Esophagus squamous epithelium (tissue), 5 donors: ENCODE measurements around the gene HMGXB3. TPM values are rescaled to one million over a fixed set of nuclear protein-coding genes. Genes with fewer than 3 reads are reported as not detected.

ENCODE experiments used
- DNase-seq: peaks from one replicate; lab custom pipeline; 2025; lab: John Stamatoyannopoulos, UW
- H3K27ac ChIP-seq, 4 donors: fragments of 200-600 bp; sonication (generic); one replicate each; pipeline ENCODE4 v1.5.1; 2016 to 2019; ENCODE audit warnings: mild to moderate bottlenecking in 1 of 4
- H3K27me3 ChIP-seq, 4 donors: fragments of 200-600 bp; sonication (generic); 1 replicate in 3 of 4; 2 replicates in 1 of 4; pipeline versions ENCODE4 v1.5.1 to v1.6.0; 2017 to 2021; ENCODE audit warnings: antibody characterized with exemption in 1 of 4
- H3K36me3 ChIP-seq, 3 donors: fragments of 200-600 bp; sonication (generic); one replicate each; pipeline ENCODE4 v1.5.1; 2016 to 2019
- H3K4me1 ChIP-seq, 3 donors: fragments of 200-600 bp; sonication (generic); one replicate each; pipeline ENCODE4 v1.5.1; 2017 to 2019
- H3K4me3 ChIP-seq, 4 donors: fragments of 200-600 bp; sonication (generic); 1 replicate in 3 of 4; 2 replicates in 1 of 4; pipeline ENCODE4 v1.5.1; 2016 to 2019; ENCODE audit warnings: mild to moderate bottlenecking in 2 of 4, moderate library complexity in 1 of 4
- H3K9me3 ChIP-seq, 3 donors: fragments of 200-600 bp; sonication (generic); one replicate each; pipeline ENCODE4 v1.5.1; 2016 to 2019
- CTCF ChIP-seq, 6 experiments: fragments of 450-650 bp in 4 of 6; fragments of 200-600 bp in 2 of 6; sonication (generic) in 2 of 6; IDR thresholded peaks; one replicate each; pipeline ENCODE4 v1.5.1; 2016 to 2019; ENCODE audit warnings: antibody characterized with exemption in 6 of 6, mild to moderate bottlenecking in 4 of 6, moderate library complexity in 4 of 6
- POLR2A ChIP-seq, 4 donors: fragments of 450-650 bp; IDR thresholded peaks; one replicate each; pipeline ENCODE4 v1.6.1; 2017; ENCODE audit warnings: antibody characterized with exemption in 4 of 4, mild to moderate bottlenecking in 4 of 4, moderate library complexity in 3 of 4
- WGBS, 2 donors: methylation state at CpG; one replicate each; pipeline ENCODE4 v1.1.5; 2018; 5-methylcytosine and 5-hydroxymethylcytosine counted together
- intact Hi-C: fragments of 100-400 bp; cut with DNase I; formaldehyde crosslinking; loops from one replicate; pipeline ENCODE4 v1.15.0; 2022
- total RNA-seq, 4 donors: library from RNA; depleted of rRNA; stranded (reverse); fragments of >200 nt; gene quantifications; one replicate each; pipeline ENCODE4 v1.1.0, GENCODE V29; 2016
- donor health status: DM: yes; HTN: yes; CAD: no.

HMGXB3 gene
- total RNA-seq, 4 donors from 2014 or later: 12.4 to 26.3 (median 20.5) TPM

DNA sequence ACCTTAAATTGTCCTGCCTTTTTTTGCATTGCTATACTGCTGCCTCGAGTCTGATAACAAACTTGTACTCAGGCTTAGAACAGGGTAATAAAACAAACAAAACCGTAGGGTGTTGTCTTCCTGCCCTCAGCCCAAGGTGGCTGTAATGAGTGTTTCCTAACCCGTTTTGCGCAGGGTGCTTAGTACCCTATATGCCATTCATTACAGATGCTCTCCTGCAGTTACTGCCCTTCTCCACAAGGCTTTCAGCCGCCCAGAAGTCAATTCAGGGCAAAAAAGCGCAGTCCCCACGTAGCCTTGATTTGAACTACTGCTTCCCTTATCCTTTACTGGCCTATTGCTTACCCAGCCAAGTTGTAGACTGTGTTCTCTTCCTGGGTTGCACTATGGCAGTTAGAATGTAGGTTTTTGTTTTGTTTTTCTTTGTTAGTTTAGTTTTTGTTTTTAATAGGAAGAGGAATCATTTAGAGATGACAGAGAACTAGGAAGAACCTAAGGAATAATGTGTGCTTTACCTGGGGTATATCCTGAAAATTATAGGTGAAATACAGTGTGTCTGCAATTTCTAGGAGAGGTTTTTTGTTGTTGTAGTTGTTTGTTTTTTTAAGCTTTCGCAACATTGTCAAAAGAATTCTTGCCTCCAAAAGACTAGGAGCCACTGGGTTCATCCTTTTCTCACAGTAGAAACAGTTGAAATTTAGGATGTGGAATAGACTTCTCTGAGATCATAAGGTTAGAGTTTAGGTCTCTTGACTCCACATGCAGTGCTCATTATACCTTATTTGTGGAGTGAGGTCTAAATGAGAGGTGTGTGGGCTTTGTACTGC lies 1.3 kb downstream of the HMGXB3 start:
- H3K36me3 ChIP-seq: peaks cover 4 to 28% (median 9%) of the 10 kb centered on the region in 3 donors
- intact Hi-C loops: no loop called here
- peak overlapping the region; percentile 68 to 93 (median 88) for H3K4me3 ChIP-seq
- WGBS, 2 donors: 13 to 15% methylated on average over 8 of the region's 8 CpGs
- peak; percentile 34 to 75 (median 62) for TF ChIP-seq CTCF (IDR thresholded peaks at IDR 0.05)
- no peak for TF ChIP-seq POLR2A (IDR thresholded peaks at IDR 0.05)
- DNase-seq: no peak
- no peaks in the 10 kb centered on the region for H3K9me3 ChIP-seq
- H3K27ac ChIP-seq: peak overlapping the region; percentile 90 to 97 (median 95)
- H3K4me1 ChIP-seq: peaks cover 18 to 56% (median 25%) of the 10 kb centered on the region in 3 donors
- no peaks in the 10 kb centered on the region for H3K27me3 ChIP-seq

GRCh38 chr5:150006318-150006717 lies 5.8 kb downstream of the HMGXB3 start:
- peaks cover 12 to 34% (median 15%) of the 10 kb centered on the region in 3 donors for H3K4me1 ChIP-seq
- no peaks in the 10 kb centered on the region for H3K27me3 ChIP-seq
- no peak overlapping the region for H3K27ac ChIP-seq
- WGBS, 2 donors: 93 to 98% methylated on average over 4 of the region's 4 CpGs
- no peak for DNase-seq
- no peaks in the 10 kb centered on the region for H3K9me3 ChIP-seq
- H3K4me3 ChIP-seq: no peak overlapping the region
- intact Hi-C loops: no loop called here
- peaks cover 4 to 72% (median 27%) of the 10 kb centered on the region in 3 donors for H3K36me3 ChIP-seq
- no peak for TF ChIP-seq CTCF (IDR thresholded peaks at IDR 0.05)
- TF ChIP-seq POLR2A (IDR thresholded peaks at IDR 0.05): no peak

DNA sequence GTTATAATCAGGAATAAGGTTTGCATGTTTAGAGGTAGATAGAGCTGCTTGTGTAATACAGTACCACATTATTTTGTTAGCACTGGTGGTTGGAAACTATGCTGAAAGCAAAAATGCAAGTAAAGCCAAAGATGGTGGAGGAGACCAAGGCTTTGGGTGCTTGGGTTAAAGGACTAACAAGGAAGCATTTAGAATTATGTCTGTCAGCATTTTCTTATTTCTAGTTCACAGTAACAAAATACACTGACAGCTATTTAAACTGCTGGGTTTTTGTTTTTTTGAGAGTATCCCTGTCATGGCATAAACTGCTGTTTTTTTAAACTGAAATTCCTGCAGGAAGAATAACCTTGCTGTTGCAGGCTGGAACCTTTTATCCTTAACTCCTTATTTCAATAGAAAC lies 6.5 kb downstream of the HMGXB3 start:
- Histone ChIP-seq H3K36me3 (peaks cover 4 to 80% (median 27%) of the 10 kb centered on the region in 3 donors), H3K9me3 (no peaks in the 10 kb centered on the region), H3K27me3 (no peaks in the 10 kb centered on the region), H3K27ac (no peak overlapping the region), H3K4me1 (peaks cover 8 to 27% (median 9%) of the 10 kb centered on the region in 3 donors), H3K4me3 (no peak overlapping the region)
- no peak for DNase-seq
- no peak for TF ChIP-seq POLR2A (IDR thresholded peaks at IDR 0.05)
- no peak for TF ChIP-seq CTCF (IDR thresholded peaks at IDR 0.05)
- intact Hi-C loops: no loop called here

GRCh38 chr5:150009671-150010387 lies 9.3 kb downstream of the HMGXB3 start:
- H3K4me1 ChIP-seq: no peaks in the 10 kb centered on the region
- H3K27ac ChIP-seq: no peak overlapping the region
- H3K27me3 ChIP-seq: no peaks in the 10 kb centered on the region
- 78 to 90% methylated on average over 2 to 4 of the region's 6 CpGs for WGBS, 2 donors
- intact Hi-C loops: no loop called here
- peaks cover 11 to 100% (median 36%) of the 10 kb centered on the region in 3 donors for H3K36me3 ChIP-seq
- no peak overlapping the region for H3K4me3 ChIP-seq
- no peak for TF ChIP-seq POLR2A (IDR thresholded peaks at IDR 0.05)
- no peak for TF ChIP-seq CTCF (IDR thresholded peaks at IDR 0.05)
- no peaks in the 10 kb centered on the region for H3K9me3 ChIP-seq
- no peak for DNase-seq

- Histone ChIP-seq H3K36me3 (peaks cover 12 to 88% (median 30%) of the 10 kb centered on the region in 3 donors), H3K9me3 (peaks cover 0 to 6% (median 0%) of the 10 kb centered on the region in 3 donors), H3K27ac (no peak overlapping the region), H3K4me1 (peaks cover 0 to 15% (median 0%) of the 10 kb centered on the region in 3 donors), H3K27me3 (no peaks in the 10 kb centered on the region), H3K4me3 (no peak overlapping the region)
- no peak for TF ChIP-seq CTCF (IDR thresholded peaks at IDR 0.05)
- no peak for TF ChIP-seq POLR2A (IDR thresholded peaks at IDR 0.05)
- intact Hi-C loops: no loop called here
- WGBS, 2 donors: 95 to 98% methylated on average over 4 of the region's 4 CpGs
- DNase-seq: no peak
Observed at GRCh38 chr5:150013931-150014330, 13.4 kb downstream of the HMGXB3 start.
